ENCODE measurements around the gene NDC1. TPM values are rescaled to one million over a fixed set of nuclear protein-coding genes. Genes with fewer than 3 reads are reported as not detected.

The NDC1 gene
- total and polyA plus RNA-seq, 12 donors = 2.0 to 8.0 (median 5.7) TPM

DNA sequence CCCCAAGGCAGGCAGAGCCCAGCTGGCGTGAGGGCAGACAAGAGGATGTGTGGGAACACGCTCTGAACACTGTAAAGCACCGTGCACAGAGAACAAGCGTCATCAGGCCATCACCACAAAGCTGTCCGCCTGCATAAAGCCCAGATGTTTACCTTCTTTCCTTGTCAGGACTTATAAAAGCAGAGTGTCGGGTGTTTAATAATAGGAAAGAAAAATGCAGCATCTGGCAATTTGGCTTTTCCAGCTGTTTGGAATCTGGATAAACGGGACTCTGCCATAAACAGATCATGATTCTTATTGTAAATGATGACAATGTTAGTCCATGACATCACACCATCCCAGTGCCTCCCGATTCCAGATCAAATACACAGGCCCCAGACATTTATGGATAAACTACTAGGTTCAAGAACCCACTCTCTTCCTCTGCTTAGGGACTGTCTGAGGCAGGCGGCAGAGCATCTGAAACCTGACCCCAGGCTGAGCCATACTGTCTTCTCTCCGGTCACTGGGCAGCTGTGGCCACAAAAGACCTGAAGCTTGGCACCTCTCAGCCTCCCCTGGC, 103.4 kb downstream of the NDC1 start:
- peaks cover 0 to 73% (median 38%) of the 10 kb centered on the region in 7 donors for H3K27me3 ChIP-seq
- no peak overlapping the region for H3K4me3 ChIP-seq

DNA sequence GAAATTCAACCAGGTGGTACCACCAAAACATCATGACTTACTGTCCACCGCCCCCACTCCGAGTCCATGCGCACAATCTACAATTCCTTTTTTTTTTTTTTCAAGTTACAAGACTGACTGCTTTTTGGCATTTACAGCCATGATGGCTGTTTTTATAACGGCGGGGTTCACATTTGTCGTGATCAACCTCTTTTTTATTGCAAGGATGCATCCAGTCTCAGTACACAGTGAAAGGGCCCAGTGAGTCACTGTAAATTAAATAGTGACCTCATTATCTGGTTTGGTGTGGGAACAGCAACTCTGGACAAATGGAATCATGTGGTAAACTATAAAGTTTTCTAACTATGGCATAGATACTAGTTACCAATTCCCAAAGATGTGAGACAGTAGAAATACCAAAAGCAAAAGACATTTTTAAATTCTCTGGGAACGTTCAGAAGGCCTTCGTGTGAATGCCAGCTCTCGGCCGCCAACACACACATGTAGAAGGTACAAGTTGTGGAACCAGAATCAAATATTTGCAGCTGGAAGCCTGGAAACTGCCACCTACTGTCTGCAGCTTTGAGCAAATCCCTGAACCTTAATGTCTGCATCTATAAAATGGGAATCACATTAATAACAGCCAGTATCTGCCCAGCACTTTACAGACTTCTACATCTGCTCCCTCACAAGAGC, 104.0 kb downstream of the NDC1 start:
- Histone ChIP-seq H3K4me3 (no peak overlapping the region), H3K27me3 (peaks cover 0 to 67% (median 33%) of the 10 kb centered on the region in 7 donors), H3K36me3 (no peaks in the 10 kb centered on the region), H3K4me1 (peaks cover 7 to 14% (median 11%) of the 10 kb centered on the region in 9 donors), H3K9me3 (no peaks in the 10 kb centered on the region), H3K27ac (no peak overlapping the region)
- DNase-seq (no peak), ATAC-seq (no peak)
- intact Hi-C loops (cut with DNase I) = no loop called here
- TF ChIP-seq, protein P1, sequence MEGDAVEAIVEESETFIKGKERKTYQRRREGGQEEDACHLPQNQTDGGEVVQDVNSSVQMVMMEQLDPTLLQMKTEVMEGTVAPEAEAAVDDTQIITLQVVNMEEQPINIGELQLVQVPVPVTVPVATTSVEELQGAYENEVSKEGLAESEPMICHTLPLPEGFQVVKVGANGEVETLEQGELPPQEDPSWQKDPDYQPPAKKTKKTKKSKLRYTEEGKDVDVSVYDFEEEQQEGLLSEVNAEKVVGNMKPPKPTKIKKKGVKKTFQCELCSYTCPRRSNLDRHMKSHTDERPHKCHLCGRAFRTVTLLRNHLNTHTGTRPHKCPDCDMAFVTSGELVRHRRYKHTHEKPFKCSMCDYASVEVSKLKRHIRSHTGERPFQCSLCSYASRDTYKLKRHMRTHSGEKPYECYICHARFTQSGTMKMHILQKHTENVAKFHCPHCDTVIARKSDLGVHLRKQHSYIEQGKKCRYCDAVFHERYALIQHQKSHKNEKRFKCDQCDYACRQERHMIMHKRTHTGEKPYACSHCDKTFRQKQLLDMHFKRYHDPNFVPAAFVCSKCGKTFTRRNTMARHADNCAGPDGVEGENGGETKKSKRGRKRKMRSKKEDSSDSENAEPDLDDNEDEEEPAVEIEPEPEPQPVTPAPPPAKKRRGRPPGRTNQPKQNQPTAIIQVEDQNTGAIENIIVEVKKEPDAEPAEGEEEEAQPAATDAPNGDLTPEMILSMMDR (IDR thresholded peaks at IDR 0.05) = no peak
- 91 to 94% methylated on average over 10 of the region's 10 CpGs for WGBS, 2 donors

More for the DNA sequence above, 103.4 kb downstream of the NDC1 start:
- no peak for DNase-seq
- TF ChIP-seq, protein P1 (IDR thresholded peaks at IDR 0.05) = no peak
- ATAC-seq = no peak
- Histone ChIP-seq H3K36me3 (no peaks in the 10 kb centered on the region), H3K27ac (no peak overlapping the region), H3K4me1 (peaks cover 7 to 18% (median 15%) of the 10 kb centered on the region in 9 donors), H3K9me3 (no peaks in the 10 kb centered on the region)
- 74 to 82% methylated on average over 10 of the region's 10 CpGs for WGBS, 2 donors
- intact Hi-C loops (cut with DNase I) = no loop called here

DNA sequence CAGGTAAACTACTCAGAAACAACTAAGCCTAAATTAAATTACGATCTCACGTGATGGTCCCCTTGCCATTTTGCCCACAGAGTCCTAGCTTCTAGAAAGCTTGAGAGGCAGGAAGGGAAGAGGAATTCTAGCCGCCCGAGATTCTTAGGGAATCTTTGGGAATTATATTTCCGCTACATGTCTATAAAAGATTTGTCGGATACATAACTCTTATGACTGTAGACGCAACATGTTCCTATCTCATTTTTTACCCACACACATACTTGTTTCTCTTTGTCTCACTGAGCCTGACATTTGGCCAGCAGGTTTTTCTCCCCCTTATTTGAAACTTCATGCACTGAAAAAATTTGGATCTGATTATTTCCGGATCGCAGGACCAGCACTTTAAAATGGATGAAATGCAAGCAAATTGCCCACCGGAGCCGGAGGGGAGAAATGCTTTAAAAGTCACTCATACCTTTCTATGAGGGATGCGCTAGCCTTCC, 104.6 kb downstream of the NDC1 start:
- Histone ChIP-seq H3K9me3 (no peaks in the 10 kb centered on the region), H3K4me1 (peaks cover 7 to 11% (median 8%) of the 10 kb centered on the region in 9 donors), H3K27me3 (peaks cover 0 to 62% (median 28%) of the 10 kb centered on the region in 7 donors), H3K27ac (no peak overlapping the region), H3K36me3 (no peaks in the 10 kb centered on the region), H3K4me3 (no peak overlapping the region)
- intact Hi-C loops (cut with DNase I) = no loop called here
- ATAC-seq (no peak), DNase-seq (no peak)
- 90 to 91% methylated on average over 12 of the region's 12 CpGs for WGBS, 2 donors
- TF ChIP-seq, protein P1 (IDR thresholded peaks at IDR 0.05) = no peak

DNA sequence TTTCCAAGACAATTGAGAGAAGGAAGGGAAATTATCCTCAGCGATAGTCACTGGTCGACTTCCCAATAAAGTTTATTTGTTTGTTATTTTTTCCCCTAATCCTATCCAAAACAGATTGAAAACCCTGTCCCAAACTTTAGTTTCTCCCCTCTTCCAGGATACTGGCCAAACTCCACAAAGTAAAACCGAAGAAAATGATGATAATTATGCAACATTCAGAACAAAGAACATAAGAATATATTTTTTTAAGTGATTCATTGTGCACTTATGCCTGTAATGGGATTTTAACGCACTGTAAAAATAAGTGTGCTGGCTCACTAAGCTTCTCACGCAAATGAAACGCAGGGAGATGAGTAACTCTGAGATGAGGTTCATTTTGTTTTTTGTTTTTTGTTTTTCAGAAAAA, 105.2 kb downstream of the NDC1 start:
- ATAC-seq (no peak), DNase-seq (no peak)
- H3K9me3 ChIP-seq = no peaks in the 10 kb centered on the region
- intact Hi-C loops (cut with DNase I) = no loop called here
- TF ChIP-seq, protein P1 (IDR thresholded peaks at IDR 0.05) = no peak
- H3K4me3 ChIP-seq = no peak overlapping the region
- H3K27me3 ChIP-seq = peaks cover 0 to 57% (median 22%) of the 10 kb centered on the region in 7 donors
- peaks cover 1 to 5% (median 3%) of the 10 kb centered on the region in 9 donors for H3K4me1 ChIP-seq
- no peaks in the 10 kb centered on the region for H3K36me3 ChIP-seq
- no peak overlapping the region for H3K27ac ChIP-seq
- 64 to 66% methylated on average over 6 of the region's 6 CpGs for WGBS, 2 donors

Data from heart right ventricle (tissue), 16 donors.